ENCODE results near the gene PCDHA1.

PCDHA1 gene

DNA sequence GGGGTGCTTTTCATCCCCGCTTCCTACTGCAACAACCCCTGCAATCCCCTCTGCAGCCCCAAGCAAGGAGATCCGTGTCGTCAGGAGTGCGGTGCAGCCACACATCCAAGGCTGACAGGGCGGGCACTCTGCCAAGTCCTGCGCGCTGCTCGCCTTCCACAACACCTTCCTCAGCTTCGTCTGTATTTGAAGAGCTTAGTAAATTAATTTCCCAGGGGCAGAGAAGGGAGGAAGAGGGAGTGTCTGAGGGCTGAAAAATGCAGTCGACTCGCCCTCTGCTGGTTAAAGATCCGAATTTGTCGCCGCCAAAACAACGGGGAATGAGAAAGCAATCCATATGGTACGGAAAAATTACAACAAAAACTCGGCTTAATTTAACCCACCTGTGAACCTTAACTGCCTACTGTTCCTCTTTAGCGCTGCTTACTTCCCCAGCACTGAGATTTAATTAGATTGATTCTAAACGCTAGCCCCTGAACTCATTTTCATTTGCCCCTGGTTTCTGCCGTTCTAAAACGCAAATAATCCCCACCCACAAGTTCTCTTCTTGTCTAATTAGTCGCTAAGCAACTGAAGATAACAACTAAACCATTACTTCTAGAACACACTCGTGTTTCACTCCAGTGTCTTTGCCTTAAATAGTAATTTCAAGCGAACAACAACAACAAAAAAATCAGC is 254.3 kb downstream of the PCDHA1 start:
- in situ Hi-C loops (cut with MboI; ENCODE audit: low sequenced_read_pairs), result no loop called here

DNA sequence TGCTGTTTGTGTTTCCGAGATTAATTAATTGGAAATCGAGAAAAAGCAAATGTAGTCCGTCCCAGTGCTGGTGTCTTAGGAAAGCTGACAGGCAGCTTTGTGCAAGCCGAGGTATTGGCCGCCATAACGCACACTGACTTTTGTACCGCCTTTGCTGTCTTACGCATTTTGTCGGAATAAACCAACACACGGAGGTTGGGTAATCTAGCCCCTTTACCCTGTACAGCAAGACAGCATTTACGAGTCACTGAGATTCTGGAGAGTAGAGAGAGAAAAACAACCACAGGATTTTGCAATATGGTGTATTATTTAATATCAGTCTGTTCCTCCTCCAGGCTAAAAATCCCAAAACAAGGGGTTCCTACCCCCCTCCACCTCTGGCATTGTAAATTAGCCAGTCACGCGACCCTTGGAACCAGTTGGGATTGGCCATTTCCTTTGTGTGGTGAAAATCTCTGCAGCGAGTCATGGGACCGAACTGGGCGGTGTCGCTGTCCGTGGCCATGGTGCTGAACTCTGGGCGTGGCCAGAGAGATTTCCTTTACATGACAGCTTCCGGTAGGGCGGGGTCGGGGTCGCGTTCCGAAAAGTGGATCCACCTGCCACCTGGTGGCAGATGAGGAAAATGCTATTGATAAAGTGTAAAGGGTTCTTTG is 255.0 kb downstream of the PCDHA1 start:
- in situ Hi-C loops (cut with MboI; ENCODE audit: low sequenced_read_pairs), result no loop called here

DNA sequence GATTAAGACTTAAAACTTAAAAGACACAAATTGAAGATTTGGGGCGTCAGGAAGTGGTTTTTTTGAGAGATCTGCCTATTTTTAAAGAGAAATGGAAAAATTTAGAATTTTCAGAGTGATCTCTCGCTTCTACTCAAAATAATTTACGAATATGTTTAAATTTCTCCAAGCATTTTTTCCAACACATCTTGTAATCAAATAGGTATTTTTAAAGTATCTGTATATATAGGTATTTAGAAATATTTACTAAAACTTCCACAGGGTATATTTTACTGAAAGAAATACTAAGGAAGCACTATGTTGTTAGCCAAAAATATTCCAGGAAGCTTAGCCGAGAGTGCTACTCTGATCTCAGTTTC is 255.5 kb downstream of the PCDHA1 start:
- in situ Hi-C loops (cut with MboI; ENCODE audit: low sequenced_read_pairs), result no loop called here

DNA sequence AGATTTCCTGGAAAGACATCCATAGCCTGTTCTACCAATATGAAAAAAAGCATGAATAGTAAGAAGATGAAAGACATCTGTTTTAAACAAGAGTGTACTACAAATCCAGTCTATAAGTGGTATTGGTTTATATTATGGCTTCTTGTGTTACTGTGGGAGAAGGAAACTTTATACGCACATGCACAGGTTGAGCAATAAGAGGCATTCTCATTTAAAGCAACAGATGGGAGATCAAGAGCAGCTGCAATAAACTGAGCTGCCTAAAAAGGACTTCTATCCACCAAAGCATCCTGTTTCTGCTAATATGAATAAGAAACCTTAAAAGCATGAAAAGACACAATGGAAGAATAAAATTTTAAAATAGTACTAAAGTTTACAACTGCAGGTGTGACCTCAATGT is 256.6 kb downstream of the PCDHA1 start:
- in situ Hi-C loops (cut with MboI; ENCODE audit: low sequenced_read_pairs), result no loop called here

DNA sequence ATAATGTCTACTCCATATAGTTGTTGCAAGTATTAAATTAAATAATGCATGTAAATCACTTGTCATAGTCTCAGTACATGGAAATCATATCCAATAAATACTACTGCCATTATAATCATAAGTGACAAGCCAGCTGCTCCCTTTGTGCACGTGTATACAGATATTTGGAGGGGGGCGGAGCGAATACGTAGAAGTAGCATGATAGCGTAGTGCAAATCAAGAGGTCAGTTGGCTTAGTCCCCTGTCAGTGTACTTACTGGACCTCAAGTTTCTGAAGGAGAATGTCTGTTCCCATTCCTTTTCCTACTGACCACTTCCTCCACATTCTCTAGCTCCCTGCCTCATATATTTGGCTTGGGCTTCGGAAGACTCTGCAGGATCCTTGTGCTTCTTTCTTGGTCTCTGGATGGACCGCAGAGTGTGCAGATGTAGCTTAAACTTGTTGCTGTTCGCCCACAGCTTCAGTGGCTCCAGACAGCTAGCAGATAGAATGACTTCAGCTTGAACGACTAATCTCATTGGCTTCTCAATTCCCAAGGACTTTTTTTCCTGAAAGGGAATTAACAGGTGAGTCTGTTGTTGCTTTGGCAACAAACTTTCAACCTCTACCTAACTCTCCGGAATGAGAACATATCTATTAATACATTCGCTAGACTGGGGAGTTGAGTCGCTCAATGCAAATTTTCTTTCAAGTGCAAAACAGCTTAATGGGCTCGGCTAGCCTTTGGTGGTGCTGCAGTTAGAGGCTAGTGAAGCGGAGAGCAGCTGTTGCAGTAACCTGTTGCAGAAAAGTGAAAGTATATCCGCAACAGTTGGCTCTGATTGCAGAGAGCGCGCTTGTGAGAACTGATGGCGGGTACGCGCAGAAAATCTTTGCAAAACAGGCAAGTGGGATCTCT is 264.9 kb downstream of the PCDHA1 start, which contains the start of gene PCDHB1:
Gene PCDHB1, plus strand, starts transcription at position 753 of the 899 bp plus-strand sequence. Its CDS starts 97 bp downstream, at position 850.
- in situ Hi-C loops (cut with MboI; ENCODE audit: low sequenced_read_pairs), result no loop called here

DNA sequence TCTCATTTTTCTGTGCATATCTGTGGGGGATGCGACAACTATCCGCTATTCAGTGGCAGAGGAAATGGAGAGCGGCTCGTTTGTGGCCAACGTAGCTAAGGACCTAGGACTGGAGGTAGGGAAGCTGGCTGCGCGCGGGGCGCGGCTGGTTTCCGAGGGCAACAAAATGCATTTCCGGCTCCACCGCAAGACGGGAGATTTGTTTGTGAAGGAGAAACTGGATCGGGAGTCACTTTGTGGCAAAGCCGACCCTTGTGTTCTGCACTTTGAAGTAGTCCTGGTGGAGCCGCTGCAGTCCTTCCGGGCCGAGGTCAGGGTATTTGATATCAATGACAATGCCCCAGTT is 265.6 kb downstream of the PCDHA1 start:
- in situ Hi-C loops (cut with MboI; ENCODE audit: low sequenced_read_pairs), result no loop called here
